SKM-1 treated with dmso at 0.1 percent for 144 hours (cell line): Measurements from ENCODE around the gene TMEM225B.
"Not testable (repeated sequence)": the region's sequence is repeated elsewhere in the genome, so short reads cannot be mapped to it uniquely, and the experiment has no call there.

Experiments used
- DNase-seq: peaks from one replicate; lab custom pipeline; 2025; ENCODE audit not compliant: unreplicated experiment; lab: John Stamatoyannopoulos, UW

The TMEM225B gene

DNA sequence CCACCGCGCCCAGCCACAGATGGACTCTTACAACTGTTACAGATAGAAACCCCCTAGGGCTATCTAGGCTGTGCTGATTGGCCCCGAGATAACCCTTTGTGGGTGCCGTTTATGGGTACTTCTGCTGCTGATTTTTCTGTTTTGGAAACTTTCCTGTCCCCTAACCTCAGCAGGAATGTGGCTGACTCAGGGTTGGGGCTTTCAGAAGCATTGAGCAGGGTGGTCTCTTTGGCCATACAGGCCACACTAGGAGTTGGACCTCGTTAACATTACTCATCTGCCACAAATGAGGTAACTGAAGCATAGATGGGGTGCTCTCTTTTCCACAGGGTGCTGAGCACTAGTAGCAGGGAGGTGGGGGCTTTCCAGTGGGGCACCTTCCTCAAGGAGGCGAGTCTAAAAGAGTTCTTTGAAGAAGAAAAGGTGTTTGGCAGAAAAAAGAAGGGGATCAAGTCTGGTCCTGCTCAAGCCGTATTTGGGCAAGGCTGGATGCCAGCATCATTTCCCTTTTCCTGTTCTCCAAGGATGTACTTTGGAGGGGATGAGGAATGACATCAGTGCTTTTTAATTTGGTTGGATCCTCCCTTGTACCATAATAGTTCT is 25.1 kb downstream of the TMEM225B start:
- DNase-seq, result no peak

DNA sequence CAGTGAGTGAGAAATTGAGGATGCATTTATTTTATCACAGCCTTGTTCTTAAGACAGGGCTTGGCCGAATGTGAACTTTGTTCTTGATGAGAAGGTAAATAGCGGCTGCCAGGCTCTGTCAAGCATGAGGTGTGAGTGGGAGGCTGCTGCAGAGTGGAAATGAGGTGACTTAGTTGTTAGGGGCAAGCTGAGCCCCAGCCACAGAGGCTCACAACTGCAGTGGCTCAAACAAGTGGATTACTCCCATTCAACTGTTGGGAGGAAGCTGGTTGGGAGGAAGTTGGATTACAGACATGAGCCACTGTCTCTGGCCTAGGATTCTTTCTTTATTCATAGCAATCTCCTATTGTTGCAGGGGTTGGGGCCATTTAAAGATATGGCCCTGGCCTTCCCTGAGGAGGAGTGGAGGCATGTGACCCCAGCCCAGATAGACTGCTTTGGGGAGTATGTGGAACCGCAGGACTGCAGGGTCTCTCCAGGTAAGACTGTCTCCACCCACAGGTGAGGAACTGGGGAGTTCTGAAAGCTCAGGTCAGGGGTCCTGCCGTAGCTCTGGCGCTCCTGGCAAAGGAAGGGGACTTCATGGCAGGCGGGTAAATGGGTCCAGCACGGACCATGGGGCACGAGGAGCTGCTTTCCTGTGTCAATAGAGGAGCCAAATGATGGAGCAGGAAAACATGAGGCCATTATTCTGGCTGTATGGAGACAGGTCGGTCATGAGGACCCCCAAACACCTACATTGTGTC is 25.8 kb downstream of the TMEM225B start:
- no peak for DNase-seq

DNA sequence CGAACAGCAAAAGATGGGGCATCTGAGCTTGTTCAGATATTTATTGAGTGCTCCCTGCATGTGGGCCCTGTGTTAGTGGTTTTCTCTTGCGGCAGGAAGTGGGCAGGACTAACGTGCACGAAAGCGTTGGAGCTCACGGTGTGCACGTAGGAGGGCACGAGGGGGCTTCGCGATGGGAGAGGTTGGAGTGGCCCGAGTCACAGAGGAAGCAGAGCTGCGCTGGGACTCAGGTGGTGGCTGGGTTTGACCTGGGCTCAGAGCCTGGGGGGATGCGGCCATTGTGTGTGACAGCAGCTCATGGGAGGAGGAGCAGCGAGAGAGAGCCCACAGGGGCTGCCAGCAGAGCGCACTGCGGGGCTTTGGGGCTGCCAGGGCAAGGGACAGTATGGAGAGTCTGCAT is 26.4 kb downstream of the TMEM225B start:
- no peak for DNase-seq

DNA sequence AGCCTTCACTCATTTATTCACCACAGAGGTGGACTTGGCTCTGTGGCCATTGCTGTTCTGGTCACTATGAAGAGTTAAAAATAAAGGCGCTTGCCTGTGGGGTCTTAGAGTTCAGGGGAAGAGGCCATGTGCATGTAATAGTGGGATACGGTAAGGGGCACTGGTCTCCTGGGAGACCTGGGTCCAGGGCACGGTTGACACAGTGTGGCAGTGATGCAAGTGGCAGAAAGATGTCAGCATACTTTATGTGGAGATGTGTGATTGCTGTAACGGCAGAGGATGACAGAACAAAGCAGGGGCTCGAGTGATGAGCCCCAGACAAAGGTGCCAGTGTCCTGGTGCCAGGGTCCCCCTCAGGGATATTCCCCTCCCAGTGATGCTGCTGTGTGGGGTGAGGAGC is 27.3 kb downstream of the TMEM225B start:
- no peak for DNase-seq

DNA sequence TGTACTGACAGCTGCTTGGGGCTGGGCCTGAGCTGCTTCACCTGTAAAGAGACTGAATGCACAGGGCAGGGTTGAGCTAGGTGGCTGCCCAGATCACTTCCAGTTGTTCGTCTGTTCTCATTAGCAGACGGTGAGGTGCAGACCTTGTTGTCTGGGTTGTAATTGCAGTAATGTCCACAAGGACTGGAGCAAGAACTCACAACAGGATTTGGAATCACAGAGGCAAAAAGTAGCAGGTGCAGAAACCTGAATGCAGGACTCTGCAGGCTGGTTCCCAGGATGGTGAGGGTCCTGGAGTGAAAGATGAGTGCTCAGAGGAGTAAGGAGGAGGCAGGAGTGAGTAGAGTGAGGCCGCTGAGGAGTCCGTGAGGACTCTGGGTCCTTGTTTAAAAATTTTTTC is 27.9 kb downstream of the TMEM225B start:
- DNase-seq, result no peak

DNA sequence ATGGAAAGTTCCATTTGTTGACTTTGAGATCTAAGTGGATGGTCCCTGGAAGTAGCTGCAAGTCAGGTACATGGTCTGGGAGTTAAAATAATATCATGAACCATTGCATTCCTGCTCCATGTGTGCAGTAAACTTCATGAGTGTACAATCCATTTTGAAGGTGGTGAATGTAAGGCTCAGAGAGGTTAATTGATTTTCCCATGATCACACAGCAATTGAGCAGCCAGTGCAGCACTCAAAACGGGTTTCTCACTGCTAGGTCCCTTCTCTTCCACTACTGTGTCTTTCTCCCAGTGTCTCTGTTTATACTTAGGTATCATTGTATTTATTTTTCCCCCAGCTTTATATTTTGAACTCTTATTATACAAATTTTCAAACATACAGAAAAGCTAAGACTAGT is 28.6 kb downstream of the TMEM225B start:
- no peak for DNase-seq

DNA sequence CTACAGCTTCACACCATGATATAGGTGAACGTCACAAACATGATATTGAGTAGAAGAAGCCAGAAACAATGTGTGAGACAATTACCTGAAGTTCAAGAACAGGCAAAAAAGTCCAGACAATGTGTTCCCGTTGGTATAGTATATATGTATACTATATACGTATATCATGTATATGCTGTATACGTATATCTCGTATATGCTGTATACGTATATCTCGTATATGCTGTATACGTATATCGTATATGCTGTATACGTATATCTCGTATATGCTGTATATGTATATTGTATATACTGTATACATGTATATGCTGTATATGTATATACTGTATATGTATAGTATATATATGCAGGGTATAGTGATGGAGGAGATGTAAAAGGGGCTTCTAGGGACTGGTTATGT is 29.4 kb downstream of the TMEM225B start:
- DNase-seq, result no peak

DNA sequence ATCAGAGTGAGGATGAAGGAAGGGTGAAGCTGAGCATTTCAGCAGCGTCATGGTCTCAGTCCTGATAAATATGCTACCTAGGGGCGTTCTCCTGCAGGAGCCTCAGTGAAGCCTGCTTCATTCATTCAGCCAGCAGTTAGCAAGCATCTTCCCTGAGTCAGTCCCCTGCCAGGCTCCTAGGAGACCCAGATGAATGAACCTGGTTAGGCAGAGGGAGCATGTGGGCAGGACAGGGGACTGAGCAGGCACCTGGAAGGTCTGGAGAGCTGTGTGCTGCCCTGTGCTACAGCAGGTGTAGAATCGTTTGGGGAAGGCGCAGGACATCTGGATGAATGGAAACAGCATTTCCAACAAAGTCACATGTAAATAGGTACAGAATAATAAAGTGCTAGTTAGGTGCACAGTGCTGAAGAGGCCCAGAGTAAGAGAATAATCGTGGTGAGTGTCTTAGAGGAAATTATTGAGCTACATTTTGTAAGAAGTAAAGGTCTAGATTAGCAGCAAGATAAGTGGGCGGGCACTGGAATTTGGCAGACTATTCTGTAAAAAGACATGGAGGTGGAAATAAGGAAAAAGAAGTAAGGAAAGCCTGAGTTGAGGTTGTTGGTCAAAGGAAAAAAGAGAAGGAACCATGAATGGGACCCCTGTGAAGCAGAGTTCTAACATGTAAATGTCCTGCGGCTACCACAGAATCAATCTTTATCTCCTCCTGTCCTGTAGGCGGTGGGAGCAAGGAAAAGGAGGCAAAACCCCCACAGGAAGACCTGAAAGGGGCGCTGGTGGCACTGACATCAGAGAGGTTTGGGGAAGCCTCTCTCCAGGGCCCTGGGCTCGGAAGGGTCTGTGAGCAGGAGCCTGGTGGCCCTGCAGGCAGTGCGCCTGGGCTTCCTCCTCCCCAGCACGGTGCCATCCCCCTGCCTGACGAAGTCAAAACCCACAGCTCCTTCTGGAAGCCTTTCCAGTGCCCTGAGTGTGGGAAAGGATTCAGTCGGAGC is 30.7 kb downstream of the TMEM225B start:
- DNase-seq, result no peak

DNA sequence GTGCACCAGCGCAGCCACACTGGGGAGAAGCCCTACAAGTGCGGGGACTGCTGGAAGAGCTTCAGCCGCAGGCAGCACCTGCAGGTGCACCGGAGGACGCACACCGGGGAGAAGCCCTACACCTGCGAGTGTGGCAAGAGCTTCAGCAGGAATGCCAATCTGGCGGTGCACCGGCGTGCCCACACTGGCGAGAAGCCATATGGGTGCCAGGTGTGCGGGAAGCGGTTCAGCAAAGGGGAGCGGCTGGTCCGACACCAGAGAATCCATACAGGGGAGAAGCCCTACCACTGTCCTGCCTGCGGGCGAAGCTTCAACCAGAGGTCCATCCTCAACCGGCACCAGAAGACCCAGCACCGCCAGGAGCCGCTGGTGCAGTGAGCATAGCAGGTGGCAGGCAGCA is 31.6 kb downstream of the TMEM225B start:
- DNase-seq, result no peak

DNA sequence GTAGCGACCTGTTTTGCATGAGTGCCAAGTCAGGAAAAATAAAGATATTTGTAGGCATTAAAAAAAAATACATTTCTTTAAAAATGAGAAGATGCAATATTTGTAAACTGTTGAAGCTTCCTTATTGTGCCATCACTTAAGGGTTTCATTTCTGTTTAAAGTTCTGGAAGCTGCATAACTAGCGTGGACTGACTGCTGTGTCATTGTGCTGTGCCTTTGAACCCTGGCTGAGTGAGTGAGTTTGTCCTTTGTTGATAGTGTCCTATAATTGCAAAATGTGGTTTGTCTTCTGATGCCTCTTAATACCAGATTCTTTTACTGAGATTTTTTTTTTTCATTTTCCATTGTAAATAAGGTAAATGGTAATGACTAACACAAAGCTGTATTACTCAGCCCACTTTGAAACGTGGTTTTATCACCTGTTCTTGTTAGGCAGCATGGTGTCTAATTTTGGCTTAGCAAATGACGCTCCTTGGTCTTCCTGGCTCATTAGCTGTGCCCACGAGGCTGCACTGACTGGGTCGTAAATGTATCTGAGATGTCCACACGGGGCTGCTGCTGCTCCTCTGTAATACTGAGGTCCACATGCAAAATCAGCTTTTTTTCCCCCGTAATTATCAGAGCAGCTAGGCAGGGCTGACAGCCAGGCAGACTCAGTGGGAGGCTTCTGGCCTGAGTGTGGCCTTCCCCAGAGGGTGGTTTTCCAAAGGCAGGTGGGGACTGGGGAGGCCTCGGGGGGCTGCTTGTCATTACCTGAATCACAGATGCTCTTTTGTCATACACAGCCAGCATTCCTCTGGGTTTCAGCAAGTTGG is 33.4 kb downstream of the TMEM225B start:
- no peak for DNase-seq

DNA sequence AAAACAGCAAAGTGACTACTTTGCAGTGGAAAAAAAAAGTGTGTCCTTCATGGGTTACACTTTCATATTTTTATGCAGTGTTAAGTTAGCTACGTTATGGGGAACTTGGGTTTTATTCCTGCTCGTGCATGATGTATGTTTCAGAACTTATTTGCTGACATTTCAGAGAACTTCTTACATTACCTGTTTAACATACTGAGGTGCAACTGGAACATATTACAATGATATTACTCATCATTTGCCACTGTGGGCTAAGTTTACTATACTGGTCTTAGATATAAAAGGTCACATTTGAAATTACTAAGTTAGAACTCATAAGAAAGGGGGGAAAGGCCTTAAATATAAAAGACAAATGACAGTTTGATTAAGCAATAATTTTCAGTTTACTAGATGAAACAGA is 39.3 kb downstream of the TMEM225B start:
- DNase-seq, result not testable (repeated sequence)

DNA sequence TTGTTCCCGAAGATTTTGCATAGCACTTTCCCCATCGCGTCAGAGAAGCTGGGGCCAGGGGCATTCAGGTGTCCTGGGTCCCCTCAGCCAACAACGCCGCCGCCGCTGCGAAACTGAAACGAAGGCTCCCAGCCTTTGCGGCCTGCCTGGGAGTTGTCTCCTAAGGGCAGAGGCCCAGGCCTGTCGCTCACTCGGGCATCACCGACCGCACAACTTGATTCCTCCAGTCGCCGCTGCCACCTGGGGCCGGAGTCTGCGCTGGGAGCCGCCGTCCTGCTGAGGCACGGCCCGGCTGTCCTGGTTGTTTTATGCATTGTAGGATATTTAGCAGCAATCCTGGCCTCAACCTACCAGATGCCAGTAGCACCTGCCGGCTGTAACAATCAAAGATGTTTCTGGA is 40.7 kb downstream of the TMEM225B start:
- DNase-seq, result no peak

DNA sequence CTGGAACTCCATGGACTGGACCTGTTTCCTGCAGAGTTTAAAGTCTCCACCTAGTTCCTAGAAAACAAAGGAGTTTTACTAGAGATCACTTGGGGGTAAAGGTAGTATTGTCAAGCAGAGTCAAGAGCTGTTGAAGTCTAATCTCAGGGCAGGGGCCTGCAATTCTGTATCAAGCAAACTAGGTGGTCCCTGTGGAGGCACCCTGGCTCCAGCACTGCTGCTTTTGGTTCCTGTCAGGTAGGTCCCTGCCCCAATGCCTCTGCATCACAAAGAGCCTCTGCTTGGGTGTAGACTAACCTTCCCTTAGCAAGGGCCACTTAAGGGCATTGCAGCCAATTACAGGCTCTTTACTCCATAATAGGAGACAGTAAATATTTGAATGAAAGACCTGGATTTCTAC is 41.2 kb downstream of the TMEM225B start:
- DNase-seq, result no peak

DNA sequence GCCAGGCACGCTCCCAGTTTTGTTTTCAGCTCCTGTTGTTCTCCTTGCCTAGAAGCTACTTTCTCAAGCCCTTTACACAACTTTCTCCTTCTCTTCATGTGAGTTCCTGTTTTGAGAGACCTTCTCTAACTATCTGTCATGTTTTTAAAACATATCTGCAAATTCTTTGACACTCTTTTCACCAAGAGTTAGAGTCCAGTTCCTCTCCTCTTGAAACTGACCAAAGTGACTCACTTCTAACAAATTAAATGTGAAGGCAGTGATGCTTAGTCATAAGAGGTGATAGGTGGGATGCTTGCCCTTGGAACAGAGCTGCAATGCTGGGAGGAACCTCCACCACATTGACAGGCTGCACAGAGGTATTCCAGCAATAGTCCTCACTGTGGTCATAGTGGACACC is 44.0 kb downstream of the TMEM225B start:
- no peak for DNase-seq

DNA sequence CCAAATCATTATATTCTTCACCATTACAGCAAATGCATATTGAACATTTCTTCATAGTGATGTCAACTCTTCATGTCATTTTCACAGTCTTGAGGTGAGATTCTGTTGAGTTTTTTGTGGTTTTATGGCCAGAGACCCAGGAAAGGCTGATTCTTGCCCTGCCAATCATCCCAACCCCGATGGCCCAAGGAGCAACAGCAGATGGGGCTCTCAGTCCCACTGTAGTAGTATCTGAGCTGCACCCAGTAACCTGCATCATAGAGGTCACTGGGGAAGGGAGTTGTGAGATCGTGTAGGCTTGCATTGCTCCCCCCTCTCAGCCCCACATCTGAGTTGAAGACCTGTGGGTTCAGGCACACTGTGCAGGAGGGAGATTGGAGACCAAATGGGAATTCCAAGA is 45.4 kb downstream of the TMEM225B start:
- no peak for DNase-seq

DNA sequence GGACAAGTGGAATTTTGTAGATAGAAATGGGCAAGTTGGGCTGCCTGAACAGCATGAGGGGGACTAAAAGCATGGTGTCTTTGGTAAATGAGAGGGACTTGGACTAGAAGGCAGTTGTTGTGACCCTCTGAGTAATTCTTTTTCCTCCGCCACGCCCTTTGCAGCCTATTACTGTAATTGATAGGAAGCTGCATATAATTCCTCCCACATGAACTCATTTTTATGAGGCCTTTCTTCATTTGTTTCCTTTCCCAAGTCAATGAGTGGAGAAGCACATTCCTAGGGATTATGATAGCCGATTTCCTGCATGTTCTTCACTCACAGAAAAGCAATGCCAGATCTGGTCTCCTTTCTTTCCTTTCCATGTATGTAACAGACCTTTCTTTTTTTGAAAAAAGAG is 46.4 kb downstream of the TMEM225B start:
- DNase-seq, result no peak

DNA sequence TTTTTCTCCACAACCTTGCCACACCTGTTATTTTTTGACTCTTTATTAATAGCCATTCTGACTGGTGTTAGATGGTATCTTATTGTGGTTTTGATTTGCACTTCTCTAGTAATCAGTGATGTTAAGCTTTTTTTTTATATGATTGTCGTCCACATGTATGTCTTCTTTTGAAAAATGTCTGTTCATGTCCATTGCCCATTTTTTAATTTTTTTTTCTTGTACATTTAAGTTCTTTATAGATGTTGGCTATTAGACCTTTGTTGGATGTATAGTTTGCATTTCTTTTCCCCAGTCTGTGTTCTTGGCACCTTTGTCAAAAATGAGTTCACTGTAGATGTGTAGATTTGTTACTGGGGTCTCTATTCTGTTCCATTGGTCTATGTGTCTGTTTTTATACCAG is 47.5 kb downstream of the TMEM225B start:
- DNase-seq, result no peak

DNA sequence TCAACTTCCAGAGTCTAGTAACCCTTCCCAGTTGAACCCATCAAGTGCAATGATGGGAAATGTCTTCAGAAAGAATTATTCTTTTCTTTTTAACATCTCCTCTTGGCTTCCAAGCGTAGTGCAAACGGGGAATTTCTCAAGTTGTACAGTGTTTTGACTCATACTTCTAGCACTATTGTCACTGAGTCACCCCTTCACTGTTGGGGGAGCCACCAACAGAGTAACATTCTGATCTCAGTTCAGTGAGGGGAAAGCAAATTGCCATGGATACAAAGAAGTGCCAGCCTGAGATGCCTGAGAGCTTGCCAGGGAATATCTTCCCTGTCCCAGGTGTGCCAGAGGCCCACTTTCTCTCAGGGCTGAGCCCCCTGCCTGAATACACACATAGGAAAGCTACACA is 50.8 kb downstream of the TMEM225B start:
- DNase-seq, result no peak

DNA sequence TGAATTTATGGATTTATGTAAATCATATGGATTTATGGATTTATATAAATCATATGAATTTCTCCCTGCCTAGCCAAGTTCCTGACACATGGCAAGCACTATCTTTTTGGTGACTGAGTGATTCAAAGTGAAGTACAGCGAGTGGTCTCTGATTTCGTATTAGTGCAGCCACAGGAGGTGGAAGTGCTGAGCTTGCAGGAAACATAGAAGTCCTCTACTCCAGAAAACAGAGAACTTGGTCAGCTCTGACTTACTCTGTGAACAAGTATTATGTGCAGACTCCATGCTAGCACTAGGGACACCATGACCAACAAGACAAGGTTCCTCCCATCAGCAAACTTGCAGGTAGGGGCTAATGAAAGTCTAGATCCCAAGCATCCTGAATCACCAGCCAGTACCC is 53.2 kb downstream of the TMEM225B start:
- DNase-seq, result no peak

DNA sequence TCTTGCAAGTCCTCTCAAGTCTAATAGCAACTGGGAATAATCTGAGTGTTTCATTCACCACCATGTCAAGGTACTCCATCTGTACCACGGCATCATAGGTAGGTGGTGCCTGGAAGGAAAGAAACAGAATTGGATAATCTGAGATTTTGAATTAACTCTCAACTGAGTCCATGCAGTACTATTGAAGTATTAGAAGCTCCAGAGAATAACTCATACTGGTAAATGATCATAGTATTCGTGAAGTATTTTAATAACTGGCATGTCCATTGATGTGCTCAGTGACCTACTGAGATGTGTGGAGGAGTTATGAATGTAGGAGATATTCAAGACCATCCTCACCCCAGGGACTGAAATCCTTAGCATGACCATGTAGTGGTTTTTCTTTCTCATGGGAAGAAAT is 54.6 kb downstream of the TMEM225B start:
- no peak for DNase-seq

DNA sequence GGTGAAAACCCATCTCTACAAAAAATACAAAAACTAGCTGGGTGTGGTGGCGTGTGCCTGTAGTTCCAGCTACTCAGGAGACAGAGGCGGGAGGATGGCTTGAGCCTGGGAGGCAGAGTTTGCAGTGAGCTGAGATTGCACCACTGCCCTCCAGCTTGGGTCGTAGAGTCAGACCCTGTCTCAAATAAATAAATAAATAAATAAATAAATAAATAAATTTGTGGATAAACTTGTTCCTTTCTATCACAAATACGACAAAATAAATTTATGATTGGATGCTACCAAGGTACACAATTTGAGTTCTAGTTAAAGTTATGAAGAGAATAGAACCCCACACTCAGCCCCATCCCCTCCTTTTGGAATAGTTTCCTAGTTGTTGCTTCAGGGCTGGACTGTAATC is 55.2 kb downstream of the TMEM225B start:
- not testable (repeated sequence) for DNase-seq
